A549 (cell line): ENCODE measurements around the gene ZNF649.

ENCODE experiments used
- CEBPB ChIP-seq, 2 experiments: fragments of >200 bp in 1 of 2; sonication (Bioruptor Twin) in 1 of 2; formaldehyde crosslinking in 1 of 2; IDR thresholded peaks; 2 replicates each; pipeline ENCODE4 v1.6.1; 2012 to 2016
- CTCF ChIP-seq: fragments of >200 bp; sonication (Bioruptor Twin); formaldehyde crosslinking; IDR thresholded peaks from 3 replicates; pipeline ENCODE4 v1.5.1; 2016
- EP300 ChIP-seq, 2 experiments: fragments of >200 bp; sonication (Bioruptor Twin); formaldehyde crosslinking; IDR thresholded peaks; 2 replicates in 1 of 2; 3 replicates in 1 of 2; pipeline ENCODE4 v1.6.1; 2016 to 2017
- KDM1A ChIP-seq: fragments of 200-600 bp; sonication (generic); IDR thresholded peaks from 2 replicates; pipeline ENCODE4 v1.6.1; 2016; ENCODE audit warnings: low read depth, mild to moderate bottlenecking
- MAFK ChIP-seq: fragments of 450-650 bp; IDR thresholded peaks from 2 replicates; pipeline ENCODE4 v1.6.1; 2014; ENCODE audit not compliant: partially characterized antibody
- MYC ChIP-seq: IDR thresholded peaks from 2 replicates; pipeline ENCODE4 v1.6.1; 2012; ENCODE audit warnings: mild to moderate bottlenecking, inconsistent platforms, low read length, improper control_type of control experiment, borderline replicate concordance
- NFE2L2 ChIP-seq: fragments of 150-350 bp; conservative IDR thresholded peaks from 2 replicates; pipeline ENCODE4 v1.6.1; 2014; ENCODE audit warnings: low read length
- POLR2A ChIP-seq: IDR thresholded peaks from 2 replicates; pipeline ENCODE4 v1.6.1; 2012; ENCODE audit warnings: mild to moderate bottlenecking, low read length
- RARB ChIP-seq: fragments of 250-450 bp; sonication (Bioruptor Pico); IDR thresholded peaks from 2 replicates; pipeline ENCODE4 v1.8.0; 2021; ENCODE audit warnings: mild to moderate bottlenecking, moderate library complexity
- USF2 ChIP-seq: fragments of 450-650 bp; IDR thresholded peaks from 2 replicates; pipeline ENCODE4 v1.6.1; 2014; ENCODE audit warnings: antibody characterized with exemption

GRCh38 chr19:51927859-51928258 is 23.0 kb upstream of the ZNF649 start:
- TF ChIP-seq USF2 (no peak), CTCF (no peak), POLR2A (no peak), MAFK (no peak), CEBPB (IDR thresholded peaks at IDR 0.05) (no peak), NFE2L2 (no peak), RARB (no peak), KDM1A (no peak), MYC (no peak), EP300 (IDR thresholded peaks at IDR 0.05) (no peak)
